Duodenal mucosa (tissue), 2 donors: ENCODE data around the gene NCAM1.

Experiments
- H3K27ac ChIP-seq: one replicate; pipeline ENCODE4 v1.7.0; 2013; ENCODE audit warnings: low read depth, low read length
- H3K27me3 ChIP-seq, 2 donors: one replicate each; pipeline ENCODE4 v1.7.0; 2013; ENCODE audit warnings: low read length in 2 of 2, control low read depth in 1 of 2; ENCODE audit not compliant: insufficient read depth in 2 of 2, control insufficient read depth in 1 of 2
- H3K36me3 ChIP-seq, 2 donors: one replicate each; pipeline ENCODE4 v1.7.0; 2013; ENCODE audit warnings: low read length in 2 of 2, control low read depth in 1 of 2; ENCODE audit not compliant: insufficient read depth in 2 of 2, control insufficient read depth in 1 of 2
- H3K4me1 ChIP-seq, 2 donors: one replicate each; pipeline ENCODE4 v1.7.0; 2013; ENCODE audit warnings: low read length in 2 of 2, control low read depth in 1 of 2; ENCODE audit not compliant: insufficient read depth in 2 of 2, control insufficient read depth in 1 of 2
- H3K4me3 ChIP-seq, 2 donors: one replicate each; pipeline ENCODE4 v1.7.0; 2013; ENCODE audit warnings: low read length in 2 of 2, low read depth in 1 of 2
- H3K9ac ChIP-seq, 2 donors: one replicate each; pipeline ENCODE4 v1.7.0; 2013; ENCODE audit warnings: low read length in 2 of 2, low read depth in 1 of 2
- H3K9me3 ChIP-seq, 2 donors: one replicate each; pipeline ENCODE4 v1.7.0; 2013; ENCODE audit warnings: low read length in 2 of 2, control low read depth in 1 of 2; ENCODE audit not compliant: control insufficient read depth in 1 of 2

Gene NCAM1

GRCh38 chr11:113177671-113178070, 216.5 kb downstream of the NCAM1 start:
- no peak overlapping the region for H3K4me3 ChIP-seq
- peaks cover 0 to 4% of the 10 kb centered on the region in 2 donors for H3K27me3 ChIP-seq
- no peak overlapping the region for H3K9ac ChIP-seq
- no peaks in the 10 kb centered on the region for H3K4me1 ChIP-seq
- no peaks in the 10 kb centered on the region for H3K9me3 ChIP-seq
- H3K36me3 ChIP-seq = no peaks in the 10 kb centered on the region
- H3K27ac ChIP-seq = no peak overlapping the region

GRCh38 chr11:113178381-113179070, 217.3 kb downstream of the NCAM1 start:
- Histone ChIP-seq H3K4me3 (no peak overlapping the region), H3K27ac (no peak overlapping the region), H3K36me3 (no peaks in the 10 kb centered on the region), H3K27me3 (peaks cover 0 to 4% of the 10 kb centered on the region in 2 donors), H3K4me1 (no peaks in the 10 kb centered on the region), H3K9ac (no peak overlapping the region), H3K9me3 (no peaks in the 10 kb centered on the region)

GRCh38 chr11:113179181-113179704, 218.0 kb downstream of the NCAM1 start:
- no peaks in the 10 kb centered on the region for H3K4me1 ChIP-seq
- H3K27me3 ChIP-seq = peaks cover 0 to 4% of the 10 kb centered on the region in 2 donors
- H3K36me3 ChIP-seq = no peaks in the 10 kb centered on the region
- no peaks in the 10 kb centered on the region for H3K9me3 ChIP-seq
- H3K9ac ChIP-seq = no peak overlapping the region
- H3K4me3 ChIP-seq = no peak overlapping the region
- H3K27ac ChIP-seq = no peak overlapping the region

- no peak overlapping the region for H3K4me3 ChIP-seq
- no peak overlapping the region for H3K9ac ChIP-seq
- H3K4me1 ChIP-seq = no peaks in the 10 kb centered on the region
- H3K27me3 ChIP-seq = peaks cover 0 to 4% of the 10 kb centered on the region in 2 donors
- H3K36me3 ChIP-seq = no peaks in the 10 kb centered on the region
- no peaks in the 10 kb centered on the region for H3K9me3 ChIP-seq
- no peak overlapping the region for H3K27ac ChIP-seq
Observed at GRCh38 chr11:113181094-113181493, 219.9 kb downstream of the NCAM1 start.

GRCh38 chr11:113182288-113182687, 221.1 kb downstream of the NCAM1 start:
- H3K27me3 ChIP-seq = peaks cover 0 to 4% of the 10 kb centered on the region in 2 donors
- H3K4me1 ChIP-seq = no peaks in the 10 kb centered on the region
- no peaks in the 10 kb centered on the region for H3K36me3 ChIP-seq
- H3K9me3 ChIP-seq = no peaks in the 10 kb centered on the region
- H3K9ac ChIP-seq = no peak overlapping the region
- H3K4me3 ChIP-seq = no peak overlapping the region
- no peak overlapping the region for H3K27ac ChIP-seq

GRCh38 chr11:113184498-113184897, 223.3 kb downstream of the NCAM1 start:
- Histone ChIP-seq H3K9ac (no peak overlapping the region), H3K36me3 (no peaks in the 10 kb centered on the region), H3K4me3 (no peak overlapping the region), H3K27ac (no peak overlapping the region), H3K9me3 (no peaks in the 10 kb centered on the region), H3K27me3 (peaks cover 0 to 4% of the 10 kb centered on the region in 2 donors), H3K4me1 (no peaks in the 10 kb centered on the region)

- H3K9ac ChIP-seq = no peak overlapping the region
- no peaks in the 10 kb centered on the region for H3K9me3 ChIP-seq
- H3K27me3 ChIP-seq = no peaks in the 10 kb centered on the region
- no peak overlapping the region for H3K4me3 ChIP-seq
- no peaks in the 10 kb centered on the region for H3K36me3 ChIP-seq
- H3K27ac ChIP-seq = no peak overlapping the region
- H3K4me1 ChIP-seq = no peaks in the 10 kb centered on the region
Observed at GRCh38 chr11:113188371-113188834, 227.2 kb downstream of the NCAM1 start.

- H3K27ac ChIP-seq = no peak overlapping the region
- no peaks in the 10 kb centered on the region for H3K9me3 ChIP-seq
- no peaks in the 10 kb centered on the region for H3K4me1 ChIP-seq
Observed at GRCh38 chr11:113189909-113190667, 228.9 kb downstream of the NCAM1 start.

GRCh38 chr11:113192121-113192925, 231.1 kb downstream of the NCAM1 start:
- no peak overlapping the region for H3K4me3 ChIP-seq
- no peak overlapping the region for H3K27ac ChIP-seq
- no peaks in the 10 kb centered on the region for H3K9me3 ChIP-seq
- no peaks in the 10 kb centered on the region for H3K36me3 ChIP-seq
- no peaks in the 10 kb centered on the region for H3K27me3 ChIP-seq
- no peak overlapping the region for H3K9ac ChIP-seq
- H3K4me1 ChIP-seq = no peaks in the 10 kb centered on the region

More at GRCh38 chr11:113189909-113190667, 228.9 kb downstream of the NCAM1 start:
- no peaks in the 10 kb centered on the region for H3K27me3 ChIP-seq
- H3K36me3 ChIP-seq = no peaks in the 10 kb centered on the region
- no peak overlapping the region for H3K4me3 ChIP-seq
- no peak overlapping the region for H3K9ac ChIP-seq
